Hematopoietic multipotent progenitor cell treated with erythropoietin and hydrocortisone succinate and interleukin-3 and kit ligand, for 8 days (in vitro differentiated cells): ENCODE results near the gene LPIN1.
A peak's percentile ranks its signal among the peaks of the same experiment; 100 is the strongest.
"Not testable (repeated sequence)": the region's sequence is repeated elsewhere in the genome, so short reads cannot be mapped to it uniquely, and the experiment has no call there.

ENCODE experiments used
- DNase-seq: peaks from one replicate; pipeline ENCODE4 v3.0.0-alpha.2; 2015

LPIN1 gene

DNA sequence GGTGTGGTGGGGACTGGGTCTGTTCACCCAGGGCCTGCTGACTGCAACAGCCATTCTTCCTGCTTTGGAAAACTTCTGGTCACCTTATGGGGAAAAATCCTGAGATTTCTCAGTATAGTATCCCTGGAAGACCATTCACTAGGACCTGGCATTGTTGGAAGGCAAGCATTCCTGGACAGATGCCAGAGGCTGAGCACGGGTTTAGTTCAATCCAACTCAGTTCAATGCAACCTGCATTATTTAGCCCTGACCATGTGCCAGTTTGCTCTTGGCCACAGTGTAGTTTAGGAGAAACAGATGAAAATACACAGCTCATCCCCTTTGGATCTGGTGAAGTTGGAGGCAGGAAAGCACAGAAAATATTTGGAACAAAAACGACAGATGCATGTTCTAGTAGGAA is 95.9 kb downstream of the LPIN1 start:
- DNase-seq, result no peak

DNA sequence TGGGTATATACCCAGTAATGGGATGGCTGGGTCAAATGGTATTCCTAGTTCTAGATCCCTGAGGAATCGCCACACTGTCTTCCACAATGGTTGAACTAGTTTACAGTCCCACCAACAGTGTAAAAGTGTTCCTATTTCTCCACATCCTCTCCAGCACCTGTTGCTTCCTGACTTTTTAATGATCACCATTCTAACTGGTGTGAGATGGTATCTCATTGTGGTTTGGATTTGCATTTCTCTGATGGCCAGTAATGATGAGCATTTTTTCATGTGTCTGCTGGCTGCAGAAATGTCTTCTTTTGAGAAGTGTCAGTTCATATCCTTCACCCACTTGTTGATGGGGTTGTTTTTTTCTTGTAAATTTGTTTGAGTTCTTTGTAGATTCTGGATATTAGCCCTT is 98.4 kb downstream of the LPIN1 start:
- DNase-seq, result not testable (repeated sequence)

DNA sequence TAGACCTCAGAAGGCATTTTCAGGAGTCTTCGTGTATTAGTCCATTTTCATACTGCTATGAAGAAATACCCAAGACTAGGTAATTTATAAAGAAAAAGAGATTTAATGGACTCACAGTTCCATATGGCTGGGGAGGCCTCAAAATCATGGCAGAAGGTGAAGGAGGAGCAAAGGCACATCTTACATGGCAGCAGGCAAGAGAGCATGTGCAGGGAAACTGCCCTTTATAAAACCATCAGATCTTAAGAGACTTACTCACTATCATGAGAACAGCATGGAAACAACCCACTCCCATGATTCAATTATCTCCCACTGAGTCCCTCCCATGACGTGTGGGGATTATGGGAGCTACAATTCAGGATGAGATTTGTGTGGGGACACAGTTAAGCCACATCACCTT is 101.5 kb downstream of the LPIN1 start:
- DNase-seq, result not testable (repeated sequence)

DNA sequence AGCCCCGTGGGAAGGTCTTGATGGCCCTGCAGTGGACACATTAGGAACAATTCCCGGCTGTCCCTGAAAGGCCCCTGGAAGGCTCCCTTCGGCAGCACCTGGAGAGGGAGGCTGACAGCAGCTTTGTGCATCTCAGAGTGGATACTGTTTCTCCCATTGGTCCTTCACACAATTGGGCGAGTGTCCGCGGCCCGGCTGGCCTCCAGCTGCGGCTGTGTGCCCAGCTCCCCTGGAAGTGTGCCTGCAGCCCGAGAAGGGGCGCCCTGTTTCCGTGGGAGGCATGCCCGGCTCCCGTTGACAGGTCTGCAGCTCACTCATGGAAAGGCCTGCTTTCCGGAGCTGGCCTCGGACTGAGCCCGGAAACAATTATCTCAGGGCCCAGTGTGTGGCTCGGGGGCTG is 103.7 kb downstream of the LPIN1 start:
- DNase-seq, result no peak

DNA sequence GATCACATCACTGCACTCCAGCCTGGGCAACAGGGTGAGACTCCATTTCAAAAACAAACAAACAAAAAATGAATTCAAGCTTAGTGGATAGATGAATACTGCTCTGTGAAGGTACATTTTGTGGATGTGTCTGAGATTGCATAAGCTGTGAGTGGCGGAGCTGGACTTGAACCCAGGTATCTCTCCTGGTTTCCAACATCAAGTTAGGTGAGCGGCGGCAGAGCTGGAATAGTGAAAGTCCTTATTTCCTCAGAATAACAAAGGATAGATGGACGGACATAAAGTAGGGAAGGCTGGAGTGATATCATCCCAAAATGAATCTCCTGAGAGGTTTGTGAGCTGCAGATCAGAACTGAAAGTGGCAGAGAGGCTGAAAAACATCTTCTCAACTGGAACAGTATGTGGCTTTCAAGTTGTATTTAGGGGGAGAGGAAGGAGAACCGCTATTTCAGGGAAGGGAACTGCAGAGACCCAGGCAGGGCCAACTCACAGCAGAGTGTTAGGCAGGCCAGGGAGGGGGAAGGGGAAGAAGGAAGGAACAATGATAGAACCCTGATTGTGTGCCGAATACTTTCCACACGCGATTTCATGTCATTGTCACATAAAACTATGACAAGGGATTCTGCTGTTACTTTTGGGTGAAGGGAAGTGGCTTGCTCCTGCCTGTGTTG is 106.2 kb downstream of the LPIN1 start:
- no peak for DNase-seq

DNA sequence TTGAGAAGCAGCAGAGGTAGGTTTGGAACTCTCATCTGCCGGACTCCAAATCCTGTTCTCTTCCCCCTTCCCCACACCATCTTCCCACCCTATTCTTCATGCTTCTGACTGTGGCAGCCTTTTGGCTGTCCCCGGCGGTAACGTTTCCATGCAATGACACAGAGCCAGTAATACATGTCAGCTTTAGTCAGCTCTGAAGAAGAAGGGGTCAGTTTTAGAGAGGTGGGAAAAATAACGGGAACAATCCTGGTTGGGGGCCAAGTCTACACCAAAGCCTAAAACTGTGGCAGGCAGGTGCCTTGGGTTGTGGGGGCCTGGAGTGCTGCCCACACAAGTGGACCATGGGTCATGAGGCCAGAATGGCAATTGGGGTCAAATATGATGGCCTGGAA is 106.8 kb downstream of the LPIN1 start:
- no peak for DNase-seq

DNA sequence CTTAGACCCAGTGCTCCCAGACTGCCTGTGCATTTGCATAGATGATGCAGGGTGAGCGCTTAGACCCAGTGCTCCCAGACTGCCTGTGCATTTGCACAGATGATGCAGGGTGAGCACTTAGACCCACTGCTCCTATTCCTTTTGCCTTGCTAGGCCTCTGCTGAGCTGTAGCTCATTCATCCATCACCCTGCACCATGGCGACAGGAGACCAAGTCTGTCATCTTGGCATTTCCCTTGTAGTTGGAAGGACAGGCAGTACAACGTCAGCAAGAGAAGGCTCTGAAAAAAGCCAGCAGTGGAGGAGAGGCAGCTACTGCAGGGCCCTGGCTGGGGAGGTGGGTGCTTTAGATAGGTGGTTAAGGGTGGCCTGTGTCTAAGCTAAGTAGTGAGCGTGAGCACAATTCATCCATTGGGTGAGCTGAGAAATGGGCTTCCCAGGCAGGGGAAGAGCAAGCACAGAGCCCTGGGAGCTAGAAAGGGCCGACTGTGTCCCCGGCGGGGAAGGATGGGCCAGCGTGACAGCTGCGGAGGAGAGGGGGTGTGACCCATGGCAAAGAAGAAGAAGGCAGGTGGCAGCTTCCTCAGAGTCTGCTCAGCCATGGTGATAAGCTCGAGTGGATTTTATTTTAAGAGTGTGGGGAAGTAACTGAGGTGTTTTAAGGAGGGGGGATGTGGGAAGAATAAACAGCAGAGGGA is 108.8 kb downstream of the LPIN1 start:
- DNase-seq, result no peak

DNA sequence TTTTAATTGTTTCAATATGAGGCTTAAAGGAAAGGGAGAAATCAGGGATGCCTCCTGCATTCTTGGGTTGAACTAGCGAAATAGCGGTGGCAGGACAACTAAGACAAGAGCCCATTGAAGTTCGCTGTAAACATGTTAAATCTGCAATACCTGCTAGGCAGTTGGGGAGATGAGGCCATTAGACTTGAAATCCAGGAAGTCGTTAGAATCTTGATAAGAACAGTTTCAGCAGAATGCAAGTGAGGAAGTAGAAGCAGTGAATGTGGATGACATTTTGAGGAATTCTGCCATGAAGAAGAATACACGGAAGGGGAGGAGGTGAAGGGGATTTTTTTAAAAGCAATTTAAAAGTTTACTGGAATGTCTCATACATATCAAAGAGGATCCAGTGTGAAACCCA is 109.7 kb downstream of the LPIN1 start:
- no peak for DNase-seq

DNA sequence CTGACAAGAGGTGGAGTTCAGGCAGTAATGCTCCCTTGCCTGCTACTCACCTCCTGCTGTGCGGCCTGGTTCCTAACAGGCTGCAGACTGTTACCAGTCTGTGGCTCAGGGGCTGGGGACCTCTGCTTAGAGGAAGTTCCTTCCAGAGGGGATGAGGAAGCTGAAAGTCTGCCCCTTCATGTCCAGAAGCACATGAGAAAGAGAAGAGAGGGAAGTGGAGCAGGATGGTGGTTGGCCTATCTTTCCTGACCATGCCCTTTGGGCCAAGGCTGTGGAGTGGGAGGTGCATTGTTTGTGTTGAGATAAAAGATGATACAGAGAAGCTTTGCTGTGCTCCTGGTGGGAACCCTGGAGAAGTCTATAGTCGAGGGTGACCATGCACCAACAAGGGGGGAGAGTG is 112.5 kb downstream of the LPIN1 start:
- peak; percentile 40 for DNase-seq

DNA sequence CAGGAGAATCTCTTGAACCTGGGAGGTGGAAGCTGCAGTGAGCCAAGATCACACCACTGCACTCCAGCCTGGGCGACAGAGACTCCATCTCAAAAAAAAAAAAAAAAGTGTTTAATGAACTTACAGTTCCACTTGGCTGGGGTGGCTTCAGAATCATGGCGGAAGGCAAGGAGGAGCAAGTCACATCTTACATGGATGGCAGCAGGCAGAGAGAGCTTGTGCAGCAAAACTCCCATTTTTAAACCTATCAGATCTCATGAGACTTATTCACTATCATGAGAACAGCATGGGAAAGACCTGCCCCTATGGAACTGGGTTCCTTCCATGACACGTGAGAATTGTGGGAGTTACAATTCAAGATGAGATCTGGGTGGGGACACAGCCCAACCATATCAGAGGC is 113.5 kb downstream of the LPIN1 start:
- not testable (repeated sequence) for DNase-seq

DNA sequence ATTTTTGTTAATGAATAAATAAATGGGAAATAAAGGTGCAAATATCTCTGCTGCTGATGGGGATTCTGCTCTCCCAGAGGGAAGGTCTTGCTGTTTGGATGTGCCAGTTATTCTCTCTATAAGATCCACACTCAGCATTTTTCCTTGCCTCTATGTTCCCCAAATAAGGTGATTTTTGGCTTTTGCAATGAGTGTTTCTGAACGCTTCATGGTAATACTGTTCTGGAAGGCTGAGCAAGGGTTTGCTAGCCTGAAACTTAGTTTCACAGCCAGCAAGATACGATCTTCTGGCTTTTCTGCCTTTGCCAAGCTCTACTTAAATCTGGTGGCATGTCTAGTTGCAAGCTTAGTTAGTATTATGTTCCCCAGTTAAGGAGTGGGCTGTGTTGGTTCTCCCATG is 114.6 kb downstream of the LPIN1 start:
- DNase-seq, result no peak

DNA sequence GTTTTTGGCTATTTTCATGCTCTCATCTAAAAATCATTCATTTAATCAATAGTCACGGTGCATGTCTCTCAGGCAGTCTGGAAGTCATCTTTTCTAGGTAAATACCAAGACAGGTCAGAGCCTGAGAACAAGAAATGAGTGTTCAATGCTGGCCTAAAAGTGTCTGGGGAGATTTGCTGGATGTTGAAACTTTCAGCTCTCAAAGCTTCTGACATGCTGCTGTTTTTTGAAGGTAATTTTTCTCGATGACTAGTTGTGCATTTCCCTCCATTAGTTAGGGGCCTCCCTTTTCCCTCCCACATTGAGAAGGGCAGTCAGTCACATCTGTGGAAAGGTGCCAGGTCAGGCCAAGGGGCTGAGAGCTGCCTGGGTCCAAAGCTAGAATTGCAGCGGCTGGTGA is 115.6 kb downstream of the LPIN1 start:
- no peak for DNase-seq

DNA sequence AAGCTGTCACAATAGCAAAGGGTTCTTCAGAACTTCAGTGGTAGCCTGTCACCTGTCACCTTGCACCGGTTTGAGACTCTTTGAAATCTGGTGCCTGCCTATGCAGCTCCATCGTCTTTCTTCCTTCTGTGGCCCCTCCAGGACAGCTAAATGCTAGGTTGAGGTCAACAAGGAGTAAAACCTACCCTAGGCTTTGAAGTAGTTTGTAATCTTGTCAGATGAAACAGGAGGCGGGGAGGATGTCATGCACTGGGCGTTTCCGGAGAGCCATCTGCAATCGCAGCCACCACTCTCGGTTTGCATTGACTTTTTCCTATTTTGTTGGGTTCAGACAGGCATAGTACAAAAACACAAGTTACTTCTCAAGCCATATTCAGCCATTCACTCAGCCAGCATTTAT is 116.7 kb downstream of the LPIN1 start:
- no peak for DNase-seq

DNA sequence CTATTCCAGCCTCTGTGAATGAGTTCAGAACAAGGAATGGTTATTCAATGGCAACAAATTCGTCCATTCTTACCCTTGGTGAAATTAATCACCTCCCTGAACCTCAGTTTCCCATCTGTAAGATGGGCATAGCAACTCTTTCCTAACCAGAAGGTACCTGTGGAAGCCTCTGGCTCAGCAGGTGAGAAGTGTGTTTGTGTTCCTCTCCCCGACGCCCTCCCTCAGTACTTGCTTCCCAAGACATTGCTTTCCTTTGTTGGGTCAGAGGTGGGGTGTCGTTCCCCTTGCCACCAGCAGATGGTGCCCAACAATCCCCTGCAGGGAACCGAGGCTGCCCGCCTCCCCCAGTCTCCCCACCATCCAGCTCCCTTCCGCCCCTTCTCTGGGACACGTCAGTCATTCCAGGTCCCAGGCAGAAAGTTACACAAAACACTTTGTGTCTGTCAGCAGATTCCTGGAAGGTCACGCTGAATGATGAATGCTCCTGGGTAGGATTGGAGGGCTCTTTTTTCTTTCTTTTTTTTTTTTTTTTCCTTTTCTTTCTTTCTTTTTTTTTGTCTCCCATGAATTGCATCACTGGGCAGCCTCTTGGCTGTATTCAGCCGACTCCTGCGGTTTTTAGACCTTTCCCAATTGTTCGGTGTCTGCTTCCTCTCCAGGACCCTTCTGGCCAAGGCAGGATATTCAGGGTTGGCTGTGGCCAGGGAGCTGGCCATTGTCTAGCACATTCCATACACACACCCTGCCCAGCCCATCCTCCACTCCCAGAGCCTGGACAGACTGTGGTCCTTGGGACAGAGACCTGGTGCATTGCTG is 117.3 kb downstream of the LPIN1 start:
- DNase-seq, result peak; percentile 78

DNA sequence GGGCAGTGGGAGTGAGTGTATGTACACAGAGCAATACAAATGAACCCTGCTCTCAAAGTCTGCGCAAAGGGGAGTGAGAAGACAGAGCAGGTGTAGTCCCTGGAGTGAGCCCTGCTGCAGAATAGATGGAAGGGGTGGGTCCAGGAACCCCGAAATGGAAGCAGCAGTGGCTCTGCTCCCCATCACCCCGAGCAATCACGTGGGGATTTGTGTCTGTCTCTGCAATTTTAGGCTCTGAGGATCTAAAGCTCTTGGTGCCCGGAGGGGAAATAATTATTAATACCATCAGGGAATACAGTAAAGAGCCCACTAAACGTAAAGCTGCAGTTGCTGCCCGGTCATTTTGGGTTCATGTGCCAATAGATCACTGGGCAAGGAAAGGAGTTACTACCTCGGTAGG is 118.3 kb downstream of the LPIN1 start:
- DNase-seq, result no peak

DNA sequence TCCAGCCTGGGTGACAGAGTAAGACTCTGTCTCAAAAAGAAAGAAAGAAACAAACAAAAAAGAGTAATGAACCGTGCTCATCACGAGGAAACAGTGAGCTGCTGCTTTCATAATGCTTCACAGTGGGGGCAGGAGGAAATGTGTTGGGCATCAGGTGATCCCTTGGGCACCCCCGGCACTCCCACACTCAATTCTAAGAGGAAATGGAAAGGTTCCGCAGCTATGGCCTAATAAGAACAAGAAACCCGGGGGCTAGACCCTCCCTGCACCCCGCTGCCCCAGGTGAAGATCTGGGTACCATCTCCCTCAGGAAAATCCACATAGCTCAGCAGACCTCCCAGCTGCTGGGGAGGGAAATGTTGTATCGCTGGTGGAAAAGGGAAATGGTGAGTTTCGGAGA is 118.9 kb downstream of the LPIN1 start:
- DNase-seq, result no peak

DNA sequence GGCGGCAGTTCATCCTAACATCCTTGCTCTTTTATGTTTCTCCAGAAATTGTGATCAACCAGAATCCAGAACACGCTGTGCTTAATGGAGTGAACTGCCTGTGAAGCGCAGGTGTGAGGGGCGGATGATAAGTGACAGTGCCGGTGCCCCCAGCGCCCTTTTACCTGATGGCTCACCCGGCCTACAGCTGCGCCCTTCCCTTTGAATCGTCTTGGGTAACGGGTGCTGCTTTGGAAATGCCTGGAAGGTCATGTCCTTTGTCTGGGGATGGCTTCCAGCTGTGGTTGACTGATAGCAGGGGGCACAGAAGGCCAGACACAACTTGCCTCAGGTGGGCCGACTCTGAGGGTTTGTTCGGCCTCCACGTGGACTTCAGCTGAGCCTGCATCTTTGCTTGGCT is 119.4 kb downstream of the LPIN1 start:
- DNase-seq, result no peak

DNA sequence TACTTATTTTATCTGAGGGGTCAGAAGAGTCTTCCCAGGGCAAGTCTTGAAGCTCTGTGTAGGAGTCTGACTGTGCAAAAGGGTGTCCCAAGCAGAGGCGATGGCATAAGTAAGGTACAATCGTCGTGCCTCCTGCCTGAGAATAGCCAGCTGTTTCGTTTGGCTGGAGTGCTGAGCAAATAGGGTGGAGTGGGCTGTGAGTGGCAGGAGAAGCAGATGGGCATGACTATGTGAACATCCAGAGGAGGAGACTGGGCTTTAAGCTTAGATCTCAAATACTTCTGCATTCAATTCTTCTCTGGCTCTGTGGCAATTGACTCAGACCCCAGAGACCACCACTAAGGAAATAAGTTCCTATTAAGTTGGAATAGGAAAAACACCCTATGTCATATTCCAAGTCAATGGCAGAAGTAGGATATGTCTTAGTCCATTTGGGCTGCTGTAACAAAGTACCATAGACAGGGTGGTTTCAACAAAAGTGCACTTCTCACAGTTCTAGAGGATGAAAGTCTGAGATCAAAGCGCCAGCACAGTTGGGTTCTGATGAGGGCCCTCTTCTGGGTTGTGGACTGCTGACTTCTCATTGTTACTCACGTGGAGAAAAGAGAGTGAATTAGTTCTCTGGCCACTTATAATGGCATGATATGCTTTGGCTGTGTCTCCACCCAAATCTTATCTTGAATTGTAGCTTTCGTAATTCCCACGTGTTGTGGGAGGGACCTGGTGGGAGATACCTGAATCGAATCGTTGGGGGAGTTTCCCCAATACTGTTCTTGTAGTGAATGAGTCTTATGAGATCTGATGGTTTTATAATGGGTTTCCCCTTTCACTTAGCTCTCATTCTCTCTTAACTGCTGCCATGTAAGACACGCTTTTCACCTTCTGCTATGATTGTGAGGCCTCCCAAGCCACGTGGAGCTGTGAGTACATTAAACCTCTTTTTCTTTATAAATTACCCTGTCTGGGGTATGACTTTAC is 120.2 kb downstream of the LPIN1 start:
- peak; percentile 33 for DNase-seq

DNA sequence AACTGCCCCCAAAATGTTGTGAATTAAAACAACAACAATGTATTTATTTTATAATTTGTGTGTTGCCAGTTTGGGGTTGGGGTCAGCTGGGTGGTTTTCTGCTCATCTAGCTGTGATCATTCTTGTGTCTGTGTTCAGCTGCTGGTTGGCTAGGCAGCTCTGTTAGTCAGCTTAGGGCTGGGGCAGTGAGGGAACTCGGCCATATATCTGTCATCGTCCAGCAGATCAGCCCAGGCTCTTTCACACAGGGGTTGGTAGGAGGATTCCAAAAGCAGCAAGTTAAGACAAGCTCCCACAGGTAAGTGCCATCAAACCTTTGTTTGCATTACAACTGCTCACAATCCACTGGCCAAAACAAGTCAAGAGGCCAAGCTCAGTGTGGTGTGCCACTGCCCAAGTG is 121.5 kb downstream of the LPIN1 start:
- DNase-seq, result no peak

DNA sequence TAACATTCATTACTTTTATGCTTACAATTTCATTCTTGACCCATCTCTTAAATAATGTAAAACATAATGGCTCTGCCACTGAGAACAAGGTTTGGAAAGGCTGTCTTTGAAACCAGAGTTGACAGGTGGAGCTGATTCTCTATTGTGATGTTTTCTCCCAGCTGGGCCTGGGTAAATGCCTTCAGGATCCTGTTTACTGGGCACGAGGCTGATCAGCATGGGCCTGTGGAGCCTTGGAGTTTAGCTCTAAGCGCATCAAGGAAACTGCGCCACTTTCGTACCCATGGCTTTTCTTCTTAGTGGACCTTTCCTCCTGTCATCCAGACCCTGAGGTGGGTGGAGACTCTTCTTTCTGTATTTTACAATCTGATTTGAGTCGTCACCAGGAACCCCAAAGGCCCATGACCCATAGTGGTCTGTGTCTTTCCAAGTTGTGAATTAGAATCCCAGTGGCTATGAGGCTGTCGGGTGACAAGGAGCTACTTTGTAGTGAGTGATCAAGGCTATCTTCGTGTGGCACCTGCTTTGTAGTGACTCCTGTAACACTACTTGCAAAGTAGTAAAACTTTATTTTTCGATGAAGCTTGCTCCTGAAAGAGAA is 123.1 kb downstream of the LPIN1 start:
- no peak for DNase-seq

DNA sequence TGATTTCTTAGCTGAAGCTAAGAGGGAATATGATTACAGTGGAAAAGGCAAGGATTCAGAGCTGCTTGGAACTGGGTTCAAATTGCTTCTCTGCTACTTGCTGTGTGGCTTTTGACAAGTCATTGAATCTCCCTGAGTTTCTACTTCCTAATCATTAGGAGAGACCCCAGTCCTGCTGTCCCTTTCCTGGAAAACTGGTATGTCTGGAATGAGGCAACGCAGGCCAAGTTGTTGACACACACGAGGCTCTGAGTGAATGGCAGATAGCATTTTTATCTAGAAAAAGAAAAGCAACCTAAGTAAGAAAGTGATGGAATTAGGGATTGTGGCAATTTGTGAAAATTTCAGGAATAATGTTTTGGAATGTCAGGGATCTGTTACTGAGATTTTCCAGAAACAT is 123.6 kb downstream of the LPIN1 start:
- DNase-seq, result no peak

DNA sequence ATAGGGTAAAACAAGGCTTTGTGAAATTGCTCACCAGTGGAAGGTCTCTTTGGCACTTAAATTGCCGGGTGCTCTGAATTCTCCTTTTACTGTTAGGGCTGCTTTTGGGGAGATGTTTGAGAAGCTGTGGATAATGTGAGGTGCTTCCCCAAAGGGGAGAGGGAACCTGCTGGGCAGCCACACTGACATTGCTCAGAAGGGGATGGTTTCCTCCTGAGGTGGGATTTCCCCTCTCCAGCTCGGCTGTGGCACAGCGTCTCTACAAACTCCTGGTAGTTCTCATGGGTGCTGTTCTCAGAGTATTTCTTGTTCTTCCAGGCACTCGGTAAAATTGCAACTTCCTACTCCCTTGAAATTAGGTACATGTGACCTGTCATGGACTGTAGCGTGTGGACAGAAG is 124.2 kb downstream of the LPIN1 start:
- no peak for DNase-seq
